GM19463 (cell line): ENCODE results near the gene EMP2.
A peak's percentile ranks its signal among the peaks of the same experiment; 100 is the strongest.
"Not testable (repeated sequence)": the region's sequence is repeated elsewhere in the genome, so short reads cannot be mapped to it uniquely, and the experiment has no call there.

ENCODE experiments used
- ATAC-seq: cut with Tn5 transposase; IDR thresholded peaks from one replicate; pipeline ENCODE4 v1.9.1; 2021; ENCODE audit warnings: mild to moderate bottlenecking, moderate library complexity; ENCODE audit not compliant: unreplicated experiment

EMP2 gene

DNA sequence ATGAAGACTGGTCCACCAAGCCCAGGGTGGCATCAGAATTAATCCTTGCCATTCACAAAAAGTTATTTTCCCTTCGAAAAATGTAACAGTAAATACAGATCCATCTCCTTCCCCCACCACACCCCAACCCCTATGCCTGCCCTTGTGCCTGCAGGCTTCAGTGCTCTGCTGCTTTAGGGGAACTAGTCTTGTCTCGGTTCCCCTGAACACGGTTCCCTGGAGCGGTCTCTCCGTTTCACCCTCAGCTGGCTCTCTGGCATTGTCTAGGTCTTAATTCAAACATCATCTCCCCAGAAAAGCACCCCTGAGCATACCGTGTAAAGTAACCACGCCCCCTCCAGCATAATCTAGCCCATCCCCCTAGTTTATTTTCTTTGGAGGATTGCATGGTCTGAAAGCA is 25.8 kb downstream of the EMP2 start:
- no peak for ATAC-seq

DNA sequence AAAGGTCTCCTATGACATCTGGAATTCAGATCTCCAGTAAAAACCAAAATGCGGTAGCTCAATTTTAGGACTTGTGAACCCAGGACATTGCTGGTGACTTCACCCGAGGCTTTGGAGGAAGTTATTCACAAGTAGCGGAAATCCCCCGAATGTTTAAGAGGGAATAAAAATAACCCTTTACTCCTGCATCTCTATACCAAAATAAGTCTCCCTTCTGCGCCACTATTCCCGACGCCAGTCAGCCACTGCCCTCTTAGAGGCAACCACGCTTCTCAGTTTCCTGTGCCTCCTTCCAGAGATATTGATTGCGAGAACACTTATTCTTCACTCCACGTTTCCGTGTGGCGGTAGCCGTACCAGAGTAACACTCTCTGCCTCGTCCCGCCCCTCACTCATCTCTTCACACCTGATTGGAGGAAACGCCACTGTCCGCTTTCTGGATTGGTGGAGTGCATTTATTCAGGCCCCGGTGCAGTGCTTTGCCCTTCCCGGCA is 27.4 kb downstream of the EMP2 start:
- peak; percentile 96 for ATAC-seq

DNA sequence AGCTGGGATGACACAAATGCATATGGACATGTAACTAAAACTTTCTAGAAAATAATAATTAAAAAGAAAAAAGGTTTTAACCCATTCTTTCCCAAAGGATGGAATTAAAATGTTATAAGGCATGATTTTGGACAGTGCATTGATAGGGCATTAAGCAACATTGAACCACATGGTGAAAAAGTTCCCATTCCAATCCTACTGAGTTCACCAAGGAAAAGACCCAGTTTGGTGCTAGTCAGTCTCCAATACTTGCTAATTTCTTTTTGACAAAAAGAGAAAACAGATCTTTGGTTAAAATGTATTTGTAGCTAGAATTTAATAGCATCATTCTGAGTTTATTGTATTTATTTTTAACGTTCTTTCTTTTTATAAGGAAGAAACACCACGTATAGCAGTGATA is 28.1 kb downstream of the EMP2 start:
- no peak for ATAC-seq

DNA sequence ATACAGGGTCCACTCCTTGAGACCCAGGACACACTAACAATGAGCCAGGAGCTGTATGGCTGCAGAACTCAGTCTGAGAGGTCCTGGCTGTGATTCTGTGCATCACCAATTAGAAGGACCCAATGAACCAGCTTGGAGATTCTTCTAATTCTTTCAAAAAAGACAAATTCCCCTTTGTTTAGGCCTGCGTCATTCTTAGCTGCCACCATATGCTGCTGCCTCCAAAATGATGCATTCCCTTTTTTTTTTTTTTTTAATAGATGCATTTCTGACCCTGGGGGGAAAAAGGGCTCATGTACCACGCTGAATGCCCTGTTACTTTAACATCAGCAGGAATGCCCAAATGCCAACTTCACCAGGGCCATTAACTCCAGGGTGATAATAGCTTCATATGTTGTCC is 28.5 kb downstream of the EMP2 start:
- no peak for ATAC-seq

DNA sequence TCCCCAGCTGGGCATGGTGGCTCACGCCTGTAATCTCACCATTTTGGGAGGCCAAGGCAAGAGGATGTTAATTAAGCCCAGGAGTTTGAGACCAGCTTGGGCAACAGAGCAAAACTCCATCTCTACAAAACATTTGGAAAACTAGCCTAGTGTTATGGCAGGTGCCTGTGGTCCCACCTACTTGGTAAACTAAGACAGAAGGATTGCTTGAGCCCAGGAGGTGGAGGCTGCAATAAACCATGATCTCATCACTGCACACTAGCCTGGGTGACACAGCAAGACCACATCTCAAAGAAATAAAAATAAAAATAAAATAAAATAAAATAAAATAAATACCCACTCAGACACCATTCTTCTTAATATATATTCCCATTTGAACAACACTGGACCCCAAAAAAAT is 32.0 kb downstream of the EMP2 start:
- no peak for ATAC-seq

DNA sequence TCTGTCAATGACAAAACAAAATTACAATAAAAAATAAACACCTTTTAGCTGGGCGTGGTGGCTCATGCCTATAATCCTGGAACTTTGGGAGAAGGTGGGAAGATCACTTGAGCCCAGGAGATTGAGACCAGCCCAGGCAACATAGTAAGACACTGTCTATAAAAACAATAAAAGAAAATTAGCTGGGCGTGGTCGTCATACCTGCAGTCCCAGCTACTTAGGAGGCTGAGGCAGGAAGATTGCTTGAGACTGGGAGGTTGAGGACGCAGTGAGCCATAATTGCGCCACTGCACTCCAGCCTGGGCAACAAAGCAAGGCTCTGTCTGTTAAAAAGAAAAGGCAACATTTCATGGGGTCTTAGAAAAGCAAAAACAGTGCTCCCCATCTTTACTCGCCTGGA is 32.7 kb downstream of the EMP2 start:
- ATAC-seq, result no peak

DNA sequence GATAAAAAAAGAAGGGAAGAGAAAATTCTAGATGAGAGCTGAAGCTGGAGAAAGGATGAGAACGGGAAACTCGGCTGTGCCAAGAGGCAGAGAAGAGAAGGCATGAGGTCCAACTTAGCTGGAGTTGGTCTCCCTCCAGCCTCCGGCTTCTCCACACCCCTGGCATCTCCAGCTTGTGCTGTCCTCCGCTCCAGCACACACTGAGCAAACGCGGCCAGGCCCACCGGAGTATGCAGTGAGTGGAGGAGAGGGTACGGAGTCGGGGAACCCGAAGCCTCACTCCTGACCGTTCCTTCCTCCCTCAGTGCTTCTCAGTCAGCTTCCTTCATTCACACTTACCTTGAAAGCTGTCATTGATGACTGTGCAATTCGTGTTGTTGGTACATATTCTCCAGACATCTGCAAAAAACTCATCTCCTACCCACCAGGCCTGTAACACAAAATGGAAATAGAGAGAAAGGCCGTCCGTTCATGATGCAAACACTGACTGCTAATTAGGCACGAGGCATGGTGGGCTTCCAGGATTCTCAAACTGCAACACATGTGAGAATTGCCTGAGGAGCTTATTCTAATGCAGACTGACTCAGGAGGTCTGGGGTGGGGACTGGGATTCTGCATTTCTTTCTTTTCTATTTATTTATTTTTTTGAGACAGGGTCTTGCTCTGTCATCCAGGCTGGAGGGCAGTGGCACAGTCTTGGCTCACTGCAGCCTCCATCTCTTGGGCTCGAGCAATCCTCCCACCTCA is 37.0 kb downstream of the EMP2 start:
- no peak for ATAC-seq

DNA sequence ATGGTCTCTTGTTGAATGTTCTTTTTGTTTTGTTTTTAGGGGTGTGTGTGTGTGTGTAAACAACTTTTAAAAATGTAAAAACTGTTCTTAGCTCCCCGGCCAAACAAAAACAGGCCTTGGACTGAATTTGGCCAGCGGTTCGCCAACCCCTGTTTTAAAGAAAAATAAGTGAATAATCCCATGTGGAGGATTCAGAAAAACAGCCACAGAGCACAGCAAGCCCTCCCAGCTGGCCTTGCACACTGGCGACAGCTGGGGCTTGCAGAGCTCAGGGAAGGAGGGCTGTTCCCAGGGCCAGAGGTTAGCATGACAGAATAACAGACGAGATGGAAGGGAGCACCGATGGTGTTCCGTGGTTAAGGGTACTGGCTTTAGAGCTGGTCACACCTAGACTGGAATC is 39.0 kb downstream of the EMP2 start:
- no peak for ATAC-seq

DNA sequence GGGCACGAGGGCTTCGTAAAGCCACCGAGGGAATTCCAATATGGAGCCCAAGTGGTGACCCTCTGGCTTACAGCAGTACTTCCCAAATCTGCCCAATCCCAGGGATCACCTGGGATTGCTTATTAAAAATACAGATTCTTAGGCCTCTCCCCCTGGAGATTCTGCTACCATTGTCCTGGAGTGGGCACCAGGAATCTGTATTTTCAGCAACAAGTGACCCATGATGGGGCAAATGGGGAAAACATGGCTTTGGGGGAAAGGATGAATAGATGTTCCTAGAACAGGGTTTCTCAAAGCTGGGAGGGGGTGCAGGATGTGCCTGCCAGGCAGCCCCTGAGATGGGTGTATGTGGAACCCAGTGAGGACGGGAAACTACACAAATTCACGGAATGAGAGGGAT is 40.6 kb downstream of the EMP2 start:
- ATAC-seq, result no peak

DNA sequence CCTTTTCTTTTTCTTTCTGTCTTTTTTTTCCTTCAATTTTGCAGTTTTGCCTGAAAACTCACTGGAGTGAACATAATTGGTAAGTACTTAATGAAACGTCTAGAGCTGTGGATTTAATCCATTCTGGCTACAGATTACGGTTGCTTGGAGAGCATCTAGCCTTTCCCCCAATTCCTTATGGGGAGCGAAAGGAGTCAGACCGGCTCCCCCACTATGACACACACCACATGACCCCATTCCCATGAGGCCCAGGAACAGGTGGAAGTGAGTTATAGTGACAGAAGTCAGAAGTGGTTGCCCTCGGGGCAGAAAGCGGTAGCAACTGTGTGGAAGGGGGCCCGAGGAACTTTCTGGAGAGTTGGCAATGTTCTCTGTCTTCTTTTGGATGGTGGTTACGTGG is 41.2 kb downstream of the EMP2 start:
- ATAC-seq, result no peak

DNA sequence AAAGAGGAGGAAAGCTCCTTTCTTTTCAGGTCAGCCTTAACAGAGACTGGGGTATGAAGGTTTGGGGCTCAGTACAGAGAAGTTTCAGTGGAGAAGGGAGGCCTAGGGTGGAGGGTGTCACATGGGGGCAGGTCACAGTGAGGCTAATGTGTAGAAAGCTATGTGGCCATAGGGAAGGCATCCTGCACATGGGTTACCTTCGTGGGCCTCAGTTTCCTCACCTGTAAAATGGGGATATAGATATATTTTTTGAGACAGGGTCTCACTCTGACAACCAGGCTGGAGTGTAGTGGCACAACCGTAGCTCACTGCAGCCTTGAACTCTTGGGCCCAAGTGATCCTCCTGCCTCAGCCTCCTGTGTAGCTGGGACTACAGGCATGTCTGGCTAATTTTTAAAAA is 41.8 kb downstream of the EMP2 start:
- no peak for ATAC-seq

DNA sequence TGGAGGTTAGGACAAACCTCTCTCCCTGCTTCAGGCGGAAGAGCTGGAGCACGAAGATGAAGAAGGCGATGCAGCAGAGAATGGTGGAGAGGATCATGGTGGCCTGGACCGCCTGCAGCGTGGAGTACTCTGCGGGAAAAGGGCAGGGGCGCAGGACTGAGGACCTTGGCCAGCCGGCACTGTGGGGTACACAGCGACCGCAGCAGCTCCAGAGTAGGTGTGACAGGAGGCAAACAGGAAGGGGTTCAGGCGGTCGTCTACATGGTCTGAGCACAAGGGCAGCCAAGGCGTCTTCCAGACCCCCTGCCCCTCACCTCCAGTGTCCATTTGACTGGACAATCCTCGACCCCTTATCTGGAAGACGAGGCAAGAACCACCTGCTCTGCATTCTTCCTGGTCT is 42.5 kb downstream of the EMP2 start:
- no peak for ATAC-seq

DNA sequence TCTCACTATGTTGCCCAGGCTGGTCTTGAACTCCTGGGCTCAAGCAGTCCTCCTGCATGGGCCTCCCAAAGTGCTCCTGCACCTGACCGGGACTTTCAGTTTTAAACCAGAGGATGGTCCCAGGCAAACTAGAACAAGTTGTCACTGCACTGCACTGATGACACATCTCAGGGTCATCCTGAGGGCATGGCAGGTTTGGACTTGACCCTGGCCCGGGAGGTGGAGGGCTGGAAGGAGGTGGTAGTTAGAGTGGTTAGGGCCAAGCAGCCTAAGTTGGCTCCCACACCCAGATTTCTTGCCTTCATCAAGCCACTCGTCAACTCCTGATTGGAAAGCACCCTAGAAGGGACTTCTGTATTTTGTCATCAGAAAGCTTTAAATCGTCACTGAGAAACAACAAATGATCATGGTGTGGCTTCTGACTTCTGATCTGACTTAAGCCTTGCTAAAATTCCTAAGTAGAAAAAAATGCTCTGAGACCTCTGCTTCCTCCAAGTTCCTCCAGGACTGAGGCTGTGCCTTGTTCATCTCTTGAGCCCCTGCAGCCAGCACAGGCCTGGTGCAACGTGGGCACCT is 43.5 kb downstream of the EMP2 start:
- peak; percentile 57 for ATAC-seq

DNA sequence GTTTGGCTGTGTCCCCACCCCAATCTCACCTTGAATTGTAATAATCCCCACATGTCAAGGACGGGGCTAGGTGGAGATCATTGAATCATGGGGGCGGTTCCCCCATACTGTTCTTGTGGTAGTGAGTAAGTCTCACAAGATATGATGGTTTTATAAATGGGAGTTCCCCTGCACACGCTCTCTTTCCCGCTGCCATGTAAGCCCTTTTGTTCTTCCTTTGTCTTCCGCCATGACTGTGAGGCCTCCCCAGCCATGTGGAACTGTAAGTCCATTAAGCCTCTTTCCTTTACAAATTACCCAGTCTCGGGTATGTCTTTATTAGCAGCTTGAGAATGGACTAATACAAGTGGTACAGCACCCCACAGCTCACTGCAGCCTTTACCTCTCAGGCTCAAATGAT is 44.1 kb downstream of the EMP2 start:
- not testable (repeated sequence) for ATAC-seq

DNA sequence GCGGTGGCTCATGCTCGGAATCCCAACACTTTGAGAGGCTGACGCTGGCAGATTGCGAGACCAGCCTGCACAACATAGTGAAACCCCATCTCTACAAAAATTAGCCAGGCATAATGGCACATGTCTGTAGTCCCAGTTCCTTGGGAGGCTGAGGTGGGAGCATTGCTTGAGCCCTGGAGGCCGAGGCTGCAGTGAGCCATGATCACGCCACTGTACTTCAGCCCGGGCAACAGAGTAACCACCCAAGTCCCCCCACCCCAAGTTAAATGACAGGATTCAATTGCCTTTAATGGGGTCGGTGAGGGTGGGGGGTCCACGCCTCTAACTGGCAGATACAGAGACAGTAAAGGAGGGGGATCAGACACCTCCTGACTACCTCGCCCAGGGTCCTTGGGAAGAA is 44.9 kb downstream of the EMP2 start:
- no peak for ATAC-seq

DNA sequence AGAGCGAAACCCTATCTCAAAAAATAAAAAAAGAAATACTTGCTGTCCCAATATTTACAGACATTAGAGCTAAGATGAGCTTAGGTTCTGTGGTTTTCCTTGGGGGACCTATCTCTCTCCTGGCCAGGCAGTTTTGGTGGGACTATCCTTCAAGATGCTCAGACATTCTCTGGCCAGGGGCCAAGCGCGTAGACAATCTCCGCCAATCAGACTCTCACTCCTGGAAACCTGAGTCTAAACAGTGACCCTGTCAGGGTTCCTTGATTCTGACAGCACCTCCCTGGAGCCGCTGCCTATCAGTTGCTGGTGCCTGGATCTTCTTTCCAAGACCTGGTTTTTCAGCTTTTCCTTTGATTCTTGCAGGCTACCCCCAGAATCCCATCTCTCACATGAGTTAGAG is 45.6 kb downstream of the EMP2 start:
- ATAC-seq, result no peak

DNA sequence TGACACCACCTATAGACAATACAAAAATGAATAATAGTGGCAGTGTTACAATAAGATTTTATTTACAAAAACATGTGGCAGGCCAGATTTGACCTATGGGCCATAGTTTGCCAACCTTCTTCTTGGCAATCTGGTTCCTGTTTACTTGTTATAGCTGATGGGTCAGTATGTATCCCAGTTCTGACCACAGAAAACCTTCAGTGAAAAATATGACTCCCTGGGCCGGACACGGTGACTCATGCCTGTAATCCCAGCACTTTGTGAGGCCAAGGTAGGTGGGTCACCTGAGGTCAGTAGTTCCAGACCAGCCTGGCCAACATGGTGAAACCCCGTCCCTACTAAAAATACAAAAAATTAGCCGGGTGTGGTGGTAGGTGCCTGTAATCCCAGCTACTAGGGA is 46.8 kb downstream of the EMP2 start:
- ATAC-seq, result not testable (repeated sequence)

DNA sequence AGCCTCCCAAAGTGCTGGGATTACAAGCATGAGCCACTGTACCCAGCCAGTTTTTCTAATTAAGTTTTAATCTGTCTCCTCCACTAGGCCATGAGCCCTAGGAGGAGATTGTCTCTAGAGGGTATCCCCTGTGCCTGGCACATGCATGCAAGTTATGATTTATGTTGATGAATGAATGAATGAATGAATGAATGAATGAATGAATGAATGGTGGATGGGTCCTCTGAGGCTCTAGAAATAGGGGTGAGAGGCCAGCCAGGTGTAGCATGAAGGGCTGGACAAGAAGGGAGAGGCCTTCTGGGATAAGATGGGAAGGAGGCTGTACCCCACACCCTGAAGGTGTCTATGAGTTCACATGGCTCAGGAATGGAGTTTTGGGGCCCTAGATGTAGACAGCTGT is 48.8 kb downstream of the EMP2 start:
- ATAC-seq, result no peak

DNA sequence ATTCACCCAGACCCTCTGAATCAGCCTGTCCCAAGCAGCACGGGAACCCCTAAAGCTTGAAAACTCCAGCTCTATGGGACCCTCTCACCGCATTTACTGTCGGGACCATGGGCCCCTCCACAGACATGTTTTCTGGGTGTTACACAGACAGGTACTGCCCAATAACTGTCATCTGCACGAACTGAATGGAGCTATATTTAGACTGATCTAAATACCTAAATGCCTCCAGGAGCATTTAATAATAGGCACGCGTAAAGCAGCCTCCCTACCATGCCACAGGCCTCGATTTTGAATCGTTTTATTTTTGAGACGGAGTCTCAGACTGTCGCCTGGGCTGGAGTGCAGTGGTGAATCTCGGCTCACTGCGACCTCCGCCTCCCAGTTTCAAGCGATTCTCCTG is 49.7 kb downstream of the EMP2 start:
- no peak for ATAC-seq

DNA sequence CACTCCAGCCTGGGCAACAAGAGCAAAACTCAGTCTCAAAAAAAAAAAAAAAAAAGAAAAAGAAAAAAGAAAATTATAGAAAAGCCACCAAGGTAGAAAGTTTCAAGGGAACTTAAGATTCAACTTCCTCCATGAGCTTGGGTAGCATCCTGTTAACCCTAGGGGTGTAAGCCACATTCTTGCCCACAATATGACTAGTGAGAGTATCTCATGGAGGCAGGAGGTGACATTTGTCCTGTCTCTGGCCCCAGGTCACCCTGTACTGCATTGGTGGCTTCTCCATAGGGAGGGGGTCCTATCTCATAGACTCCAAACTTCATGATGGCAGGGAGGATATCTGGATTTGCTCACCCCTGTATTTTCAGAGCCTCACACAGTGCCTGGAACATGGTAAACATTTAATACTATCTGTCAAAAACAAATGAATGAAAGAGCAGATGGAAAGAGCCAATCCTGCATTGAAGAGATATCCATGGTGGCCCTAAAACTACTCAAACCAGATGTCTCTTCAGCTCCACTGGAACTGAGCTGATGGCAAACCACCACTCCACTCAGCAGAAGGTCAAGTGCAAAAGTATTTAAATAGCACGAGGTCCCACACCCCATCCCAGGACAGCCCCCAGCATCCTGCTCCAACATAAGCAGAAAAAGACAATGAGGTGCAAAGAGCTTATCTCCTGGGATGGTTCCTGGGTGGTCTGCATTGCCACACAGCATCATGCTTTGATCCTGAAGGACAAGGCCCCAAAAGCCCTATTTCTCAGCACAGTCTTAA is 50.3 kb downstream of the EMP2 start:
- ATAC-seq, result no peak

DNA sequence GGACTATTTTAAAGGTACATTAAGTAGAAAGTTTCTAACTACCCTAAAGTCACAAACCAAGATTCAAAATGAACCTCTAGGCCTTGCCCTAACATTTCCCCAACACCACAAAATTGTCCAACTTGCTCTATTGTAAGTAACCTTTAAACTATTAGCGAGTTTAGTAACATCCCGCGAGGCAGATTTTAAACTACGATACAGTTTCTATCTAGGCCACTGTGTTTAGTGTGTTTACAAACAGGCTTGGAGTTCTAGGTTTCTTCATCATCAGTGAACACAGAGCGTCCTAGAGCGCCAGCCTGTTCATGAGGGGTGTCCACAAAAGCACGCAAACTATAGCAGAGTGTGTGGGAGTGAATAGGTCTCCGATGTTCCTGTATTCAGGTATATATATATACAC is 51.8 kb downstream of the EMP2 start:
- ATAC-seq, result no peak

DNA sequence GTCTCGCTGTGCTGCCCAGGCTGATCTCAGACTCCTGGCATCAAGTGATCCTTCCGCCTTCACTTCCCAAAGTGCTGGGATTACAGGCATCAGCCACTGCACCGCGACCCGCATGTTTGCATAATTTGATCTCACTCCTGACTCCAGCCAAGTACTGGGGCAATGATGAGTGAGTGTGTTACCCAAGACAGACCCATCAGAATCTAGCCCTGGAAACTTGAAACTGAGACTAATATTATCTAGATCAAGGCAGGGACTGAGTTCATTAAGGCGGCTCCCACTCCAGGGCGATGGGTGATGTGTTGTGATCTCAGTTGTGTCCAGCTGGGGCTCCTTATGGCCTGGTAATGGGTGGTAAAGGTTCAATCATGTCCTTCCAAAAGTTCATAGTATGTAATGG is 53.4 kb downstream of the EMP2 start:
- no peak for ATAC-seq
